HCT116 (cell line): ENCODE measurements around the gene LLCFC1. TPM values are rescaled to one million over a fixed set of nuclear protein-coding genes. Genes with fewer than 3 reads are reported as not detected.

Experiments
- ATAC-seq: fragments of 200-7000 bp; cut with Tn5 transposase; 2 replicates; pipeline ENCODE4 v1.9.1; 2020; ENCODE audit warnings: mild to moderate bottlenecking, moderate library complexity
- BruUV-seq: library from RNA; stranded (reverse); fragments of 400-500 nt; replicated peaks from 2 replicates; lab custom pipeline; 2021; lab: Mats Ljungman, UMichigan
- CTCF ChIA-PET: fragments of 300-600 bp; sonication (Branson Sonifier 250); formaldehyde crosslinking; loops from one replicate; lab custom pipeline; 2021; ENCODE audit warnings: antibody characterized with exemption; lab: Charles Lee
- POLR2A ChIA-PET: fragments of 300-600, 350-600 bp; sonication (Branson Sonifier 250); formaldehyde crosslinking; loops from one replicate; lab custom pipeline; 2021; ENCODE audit warnings: antibody characterized with exemption; lab: Charles Lee
- RAD21 ChIA-PET, 2 experiments: fragments of 300-600 bp; sonication (Branson Sonifier 250); formaldehyde crosslinking; loops; one replicate each; lab custom pipeline; 2023; ENCODE audit warnings: low total read pairs in 2 of 2; ENCODE audit not compliant: uncharacterized antibody in 2 of 2, unreplicated experiment in 2 of 2, low non-redundant PET in 1 of 2; lab: Charles Lee
- DNase-seq: peaks from one replicate; pipeline ENCODE4 v3.0.0-alpha.2; 2010; ENCODE audit warnings: low read depth, low spot score
- H2AFZ ChIP-seq: fragments of 200-600 bp; shearing (Covaris generic), sonication (generic); 2 replicates; pipeline ENCODE4 v1.6.1; 2017; ENCODE audit warnings: low read depth, mixed run types, mixed read lengths, antibody characterized with exemption, low read length; ENCODE audit not compliant: poor library complexity, severe bottlenecking
- H3K27ac ChIP-seq: 2 replicates; pipeline ENCODE4 v1.5.1; 2012; ENCODE audit warnings: low read depth, low read length
- H3K27me3 ChIP-seq: fragments of 200-600 bp; sonication (generic); 2 replicates; pipeline ENCODE4 v1.6.1; 2016; ENCODE audit warnings: mixed run types, low read length, mixed read lengths; ENCODE audit not compliant: insufficient read depth
- H3K36me3 ChIP-seq, 2 experiments: fragments of 200-500 bp in 1 of 2; fragments of 200-600 bp in 1 of 2; sonication (Bioruptor generic) in 1 of 2; sonication (generic) in 1 of 2; 2 replicates each; pipeline versions ENCODE4 v1.5.1 to v1.6.1; 2014 to 2016; ENCODE audit warnings: low read length in 2 of 2, inconsistent platforms in 1 of 2, mixed read lengths in 1 of 2, mixed run types in 1 of 2; ENCODE audit not compliant: insufficient read depth in 2 of 2, control insufficient read depth in 1 of 2
- H3K4me1 ChIP-seq, 2 experiments: fragments of 200-600 bp in 1 of 2; sonication (generic) in 1 of 2; 2 replicates each; pipeline versions ENCODE4 v1.5.1 to v1.6.1; 2012 to 2017; ENCODE audit warnings: low read length in 2 of 2, inconsistent platforms in 1 of 2, mild to moderate bottlenecking in 1 of 2, mixed read lengths in 1 of 2, mixed run types in 1 of 2, moderate library complexity in 1 of 2; ENCODE audit not compliant: insufficient read depth in 2 of 2, control insufficient read depth in 1 of 2
- H3K4me2 ChIP-seq: fragments of 200-600 bp; sonication (generic); 2 replicates; pipeline ENCODE4 v1.6.1; 2017; ENCODE audit warnings: mixed run types, low read length, mixed read lengths
- H3K4me3 ChIP-seq, 2 experiments: fragments of 200-600 bp in 1 of 2; sonication (generic) in 1 of 2; replicated peaks in 1 of 2; 2 replicates each; pipeline ENCODE4 v1.5.1; 2011 to 2016; ENCODE audit warnings: low read length in 2 of 2, control low read depth in 1 of 2, low read depth in 1 of 2, mild to moderate bottlenecking in 1 of 2, mixed read lengths in 1 of 2, mixed run types in 1 of 2
- H3K79me2 ChIP-seq: fragments of 200-600 bp; sonication (generic); 2 replicates; pipeline ENCODE4 v1.6.1; 2017; ENCODE audit warnings: mild to moderate bottlenecking, mixed run types, low read length, moderate library complexity, mixed read lengths; ENCODE audit not compliant: insufficient read depth
- H3K9ac ChIP-seq: fragments of 200-600 bp; sonication (generic); 2 replicates; pipeline ENCODE4 v1.6.1; 2016; ENCODE audit warnings: low read length, mixed read lengths
- H3K9me2 ChIP-seq: fragments of 200-600 bp; sonication (generic), shearing (Covaris generic); 2 replicates; pipeline ENCODE4 v1.6.1; 2017; ENCODE audit warnings: mixed run types, mild to moderate bottlenecking, moderate library complexity; ENCODE audit not compliant: insufficient read depth
- H3K9me3 ChIP-seq, 2 experiments: fragments of 200-500 bp in 1 of 2; fragments of 200-600 bp in 1 of 2; sonication (Bioruptor generic) in 1 of 2; sonication (generic) in 1 of 2; 2 replicates each; pipeline ENCODE4 v1.6.1; 2014 to 2017; ENCODE audit warnings: low read length in 2 of 2, mixed read lengths in 2 of 2, inconsistent platforms in 1 of 2, low read depth in 1 of 2, mild to moderate bottlenecking in 1 of 2, mixed run types in 1 of 2, moderate library complexity in 1 of 2; ENCODE audit not compliant: control insufficient read depth in 1 of 2, insufficient read depth in 1 of 2
- H4K20me1 ChIP-seq: fragments of 200-600 bp; sonication (generic), shearing (Covaris generic); 2 replicates; pipeline ENCODE4 v1.6.1; 2017; ENCODE audit warnings: mixed run types, mild to moderate bottlenecking, moderate library complexity; ENCODE audit not compliant: insufficient read depth
- CEBPB ChIP-seq: IDR thresholded peaks from 2 replicates; pipeline ENCODE4 v1.6.1; 2012; ENCODE audit warnings: low read depth
- EGR1 ChIP-seq: IDR thresholded peaks from 2 replicates; pipeline ENCODE4 v1.6.1; 2012; ENCODE audit warnings: low read depth
- SIN3A ChIP-seq: IDR thresholded peaks from 2 replicates; pipeline ENCODE4 v1.6.1; 2012; ENCODE audit warnings: low read depth
- SRF ChIP-seq: IDR thresholded peaks from 2 replicates; pipeline ENCODE4 v1.6.1; 2012; ENCODE audit warnings: low read depth
- ZFX ChIP-seq: fragments of 450-650 bp; IDR thresholded peaks from 2 replicates; pipeline ENCODE4 v1.6.1; 2017
- intact Hi-C: fragments of 100-400 bp; cut with micrococcal nuclease; formaldehyde crosslinking; loops from 2 replicates; pipeline ENCODE4 v1.10.0; 2022
- total RNA-seq: library from RNA; stranded (reverse); gene quantifications from one replicate; pipeline ENCODE4 v1.2.1, GENCODE V29; 2021; ENCODE audit not compliant: unreplicated experiment
- TF ChIP-seq, protein P1 (sequence below): IDR thresholded peaks from 2 replicates; pipeline ENCODE4 v1.6.1; 2012
- TF ChIP-seq, protein P2 (sequence below): IDR thresholded peaks from 2 replicates; pipeline ENCODE4 v1.6.1; 2011; ENCODE audit warnings: mild to moderate bottlenecking, low read length, moderate library complexity; ENCODE audit not compliant: insufficient replicate concordance; ENCODE audit errors: extremely low read depth

The LLCFC1 gene
- total RNA-seq, 1 experiment from 2014 or later: not detected

DNA sequence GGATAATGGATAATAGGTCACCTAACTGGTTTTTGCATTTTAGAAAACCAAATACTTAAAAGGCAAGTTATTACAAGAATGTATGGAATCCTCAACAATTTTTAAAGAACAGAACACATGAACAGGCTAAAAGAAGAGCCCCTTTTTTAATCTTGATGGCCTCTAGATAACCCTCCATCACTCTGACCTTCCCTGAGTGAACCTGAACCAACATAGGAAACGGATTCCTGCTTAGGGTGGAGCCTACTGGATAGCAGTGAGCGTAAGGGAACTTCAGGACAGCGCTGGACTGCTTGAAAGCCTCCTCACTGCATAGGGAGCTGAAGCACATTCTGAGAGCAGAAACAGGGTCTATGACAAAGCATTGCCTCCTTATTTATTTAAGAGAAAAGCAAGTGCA, 26.2 kb upstream of the LLCFC1 start:
- H3K27ac ChIP-seq: no peak overlapping the region
- no peaks in the 10 kb centered on the region for H3K9me2 ChIP-seq
- H4K20me1 ChIP-seq: no peaks in the 10 kb centered on the region
- ChIA-PET CTCF (no interaction called here), POLR2A (no interaction called here), RAD21 (no interaction called here)
- H3K36me3 ChIP-seq: no peaks in the 10 kb centered on the region
- peaks cover 19% of the 10 kb centered on the region for H3K27me3 ChIP-seq
- intact Hi-C loops: no loop called here
- H3K9ac ChIP-seq: no peak overlapping the region
- TF ChIP-seq EGR1 (no peak), SRF (no peak), SIN3A (no peak)
- TF ChIP-seq, protein P1, sequence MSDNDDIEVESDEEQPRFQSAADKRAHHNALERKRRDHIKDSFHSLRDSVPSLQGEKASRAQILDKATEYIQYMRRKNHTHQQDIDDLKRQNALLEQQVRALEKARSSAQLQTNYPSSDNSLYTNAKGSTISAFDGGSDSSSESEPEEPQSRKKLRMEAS: no peak
- TF ChIP-seq, protein P2, sequence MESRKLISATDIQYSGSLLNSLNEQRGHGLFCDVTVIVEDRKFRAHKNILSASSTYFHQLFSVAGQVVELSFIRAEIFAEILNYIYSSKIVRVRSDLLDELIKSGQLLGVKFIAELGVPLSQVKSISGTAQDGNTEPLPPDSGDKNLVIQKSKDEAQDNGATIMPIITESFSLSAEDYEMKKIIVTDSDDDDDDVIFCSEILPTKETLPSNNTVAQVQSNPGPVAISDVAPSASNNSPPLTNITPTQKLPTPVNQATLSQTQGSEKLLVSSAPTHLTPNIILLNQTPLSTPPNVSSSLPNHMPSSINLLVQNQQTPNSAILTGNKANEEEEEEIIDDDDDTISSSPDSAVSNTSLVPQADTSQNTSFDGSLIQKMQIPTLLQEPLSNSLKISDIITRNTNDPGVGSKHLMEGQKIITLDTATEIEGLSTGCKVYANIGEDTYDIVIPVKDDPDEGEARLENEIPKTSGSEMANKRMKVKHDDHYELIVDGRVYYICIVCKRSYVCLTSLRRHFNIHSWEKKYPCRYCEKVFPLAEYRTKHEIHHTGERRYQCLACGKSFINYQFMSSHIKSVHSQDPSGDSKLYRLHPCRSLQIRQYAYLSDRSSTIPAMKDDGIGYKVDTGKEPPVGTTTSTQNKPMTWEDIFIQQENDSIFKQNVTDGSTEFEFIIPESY: no peak
- H3K9me3 ChIP-seq: no peaks in the 10 kb centered on the region
- H3K79me2 ChIP-seq: no peaks in the 10 kb centered on the region
- H3K4me2 ChIP-seq: no peak overlapping the region
- no peak overlapping the region for H3K4me3 ChIP-seq
- H2AFZ ChIP-seq: no peak overlapping the region
- no peak for DNase-seq
- H3K4me1 ChIP-seq: no peaks in the 10 kb centered on the region
- no TSS peak for BruUV-seq
- no peak for ATAC-seq

DNA sequence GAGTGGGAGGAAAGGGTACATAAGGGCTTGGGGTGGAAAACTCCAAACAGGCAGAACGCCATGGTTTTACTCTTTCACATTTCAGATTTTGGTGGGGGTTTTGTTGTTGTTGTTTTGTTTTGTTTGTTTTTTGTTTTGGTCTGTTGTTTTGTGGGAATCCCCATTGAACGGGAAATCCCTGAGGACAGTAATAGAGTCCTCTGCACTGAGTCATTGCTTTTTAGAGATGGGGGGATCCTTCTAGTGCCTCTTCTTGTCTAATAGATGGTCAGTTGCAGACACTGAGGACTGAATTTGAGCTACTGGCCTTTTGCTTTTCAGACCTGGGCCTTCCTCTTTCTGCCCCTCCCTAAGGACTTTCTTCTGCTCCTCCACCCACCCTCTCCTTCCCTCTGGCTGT, 25.7 kb upstream of the LLCFC1 start:
- Histone ChIP-seq H3K4me2 (no peak overlapping the region), H3K27me3 (peaks cover 23% of the 10 kb centered on the region), H3K9ac (no peak overlapping the region), H3K9me2 (no peaks in the 10 kb centered on the region), H3K36me3 (no peaks in the 10 kb centered on the region), H3K79me2 (no peaks in the 10 kb centered on the region), H3K9me3 (no peaks in the 10 kb centered on the region), H3K4me1 (no peaks in the 10 kb centered on the region), H2AFZ (no peak overlapping the region), H4K20me1 (no peaks in the 10 kb centered on the region), H3K27ac (no peak overlapping the region), H3K4me3 (no peak overlapping the region)
- DNase-seq (no peak), ATAC-seq (no peak)
- RAD21 ChIA-PET: no interaction called here
- intact Hi-C loops: no loop called here
- BruUV-seq: no TSS peak
- POLR2A ChIA-PET: no interaction called here
- CTCF ChIA-PET: no interaction called here
- no peak for TF ChIP-seq CEBPB
- TF ChIP-seq ZFX: no peak
